ENCODE results near the gene CSAD. TPM values are rescaled to one million over a fixed set of nuclear protein-coding genes. Genes with fewer than 3 reads are reported as not detected.
A peak's percentile ranks its signal among the peaks of the same experiment; 100 is the strongest.

CSAD gene
- polyA plus RNA-seq, 5 donors: 71.4 to 117 (median 80.3) TPM

DNA sequence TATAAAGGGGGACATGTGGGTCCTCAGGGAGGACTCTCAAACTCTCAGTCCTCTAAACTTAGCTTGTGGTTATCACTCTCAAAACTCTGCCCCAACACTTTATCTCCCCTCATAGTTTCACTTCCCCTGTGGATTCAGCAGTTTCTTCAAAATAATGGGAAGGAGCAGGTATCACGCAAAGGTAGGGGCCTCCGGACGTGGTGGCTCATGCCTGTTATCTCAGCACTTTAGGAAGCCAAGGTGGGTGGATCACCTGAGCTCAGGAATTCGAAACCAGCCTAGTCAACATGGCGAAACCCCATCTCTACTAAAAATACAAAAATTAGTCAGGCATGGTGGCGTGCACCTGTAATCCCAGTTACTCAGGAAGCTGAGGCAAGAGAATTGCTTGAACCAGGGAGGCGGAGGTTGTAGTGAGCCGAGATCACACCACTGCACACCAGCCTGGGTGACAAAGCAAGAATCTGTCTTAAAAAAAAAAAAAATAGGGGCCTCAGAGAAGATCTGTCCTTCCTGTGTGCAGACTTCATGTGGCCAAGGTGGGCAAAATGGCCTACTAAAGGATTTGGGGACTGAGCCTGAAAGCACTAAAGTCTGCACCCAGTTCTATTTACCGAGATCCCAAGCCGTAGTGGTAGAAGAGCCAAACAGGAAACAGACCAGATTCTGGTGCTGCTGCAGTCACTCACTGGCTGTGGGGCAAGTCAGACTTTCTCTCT, 19.9 kb upstream of the CSAD start:
- DNase-seq: no peak

GRCh38 chr12:53200107-53200457, 19.4 kb upstream of the CSAD start:
- DNase-seq: no peak

GRCh38 chr12:53199700-53200099, 19.0 kb upstream of the CSAD start:
- no peak for DNase-seq

DNA sequence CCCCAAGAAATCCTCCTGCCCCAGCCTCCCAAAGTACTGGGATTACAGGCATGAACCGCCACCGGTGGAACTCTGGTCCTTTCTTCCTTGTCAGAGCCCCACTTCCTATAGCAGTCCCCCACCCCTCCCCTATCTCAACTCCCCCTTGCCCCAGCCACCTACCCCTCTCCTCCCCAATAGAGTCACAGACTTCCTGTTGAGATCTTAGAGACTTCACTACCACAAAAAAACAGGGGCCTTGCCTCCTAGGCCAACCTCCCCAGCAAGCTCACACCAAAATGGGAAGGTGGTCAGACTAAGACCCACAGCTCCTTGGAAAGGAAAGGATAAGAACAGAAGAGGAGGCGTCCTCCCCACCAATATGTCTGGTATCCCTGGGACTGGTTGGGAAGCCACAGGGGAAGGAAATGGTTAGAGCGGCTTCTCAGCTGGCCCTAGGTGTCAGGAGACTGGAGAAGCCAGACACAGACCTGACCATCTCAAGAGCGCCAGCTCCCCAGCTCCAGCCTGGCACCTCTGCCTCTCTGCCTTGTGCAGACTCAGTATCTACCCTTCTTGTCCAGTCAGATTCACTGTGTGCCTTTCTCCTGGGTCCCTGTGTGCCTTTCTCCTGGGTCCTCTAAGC, 17.9 kb upstream of the CSAD start:
- DNase-seq: no peak

GRCh38 chr12:53197011-53197640, 16.4 kb upstream of the CSAD start:
- DNase-seq: no peak

DNA sequence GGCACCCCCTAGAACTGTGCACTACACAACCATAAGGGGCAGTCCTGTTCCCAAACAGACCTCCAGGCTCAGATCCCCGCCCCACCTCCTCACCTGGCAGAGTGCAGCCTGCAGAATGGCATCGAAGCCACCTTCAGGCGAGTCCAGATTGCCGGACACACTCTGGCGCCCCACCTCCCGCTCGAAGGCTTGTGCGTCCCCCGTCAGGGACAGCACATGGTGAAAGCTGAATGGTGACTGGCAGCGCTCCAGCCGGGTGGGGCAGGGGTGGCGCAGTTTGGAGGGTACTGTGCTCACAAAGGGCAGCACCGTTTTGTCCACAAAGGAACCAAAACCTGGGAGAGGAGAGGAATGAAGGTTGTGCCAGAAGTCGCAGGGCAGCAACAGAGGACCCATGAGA, 15.8 kb upstream of the CSAD start:
- DNase-seq: no peak

DNA sequence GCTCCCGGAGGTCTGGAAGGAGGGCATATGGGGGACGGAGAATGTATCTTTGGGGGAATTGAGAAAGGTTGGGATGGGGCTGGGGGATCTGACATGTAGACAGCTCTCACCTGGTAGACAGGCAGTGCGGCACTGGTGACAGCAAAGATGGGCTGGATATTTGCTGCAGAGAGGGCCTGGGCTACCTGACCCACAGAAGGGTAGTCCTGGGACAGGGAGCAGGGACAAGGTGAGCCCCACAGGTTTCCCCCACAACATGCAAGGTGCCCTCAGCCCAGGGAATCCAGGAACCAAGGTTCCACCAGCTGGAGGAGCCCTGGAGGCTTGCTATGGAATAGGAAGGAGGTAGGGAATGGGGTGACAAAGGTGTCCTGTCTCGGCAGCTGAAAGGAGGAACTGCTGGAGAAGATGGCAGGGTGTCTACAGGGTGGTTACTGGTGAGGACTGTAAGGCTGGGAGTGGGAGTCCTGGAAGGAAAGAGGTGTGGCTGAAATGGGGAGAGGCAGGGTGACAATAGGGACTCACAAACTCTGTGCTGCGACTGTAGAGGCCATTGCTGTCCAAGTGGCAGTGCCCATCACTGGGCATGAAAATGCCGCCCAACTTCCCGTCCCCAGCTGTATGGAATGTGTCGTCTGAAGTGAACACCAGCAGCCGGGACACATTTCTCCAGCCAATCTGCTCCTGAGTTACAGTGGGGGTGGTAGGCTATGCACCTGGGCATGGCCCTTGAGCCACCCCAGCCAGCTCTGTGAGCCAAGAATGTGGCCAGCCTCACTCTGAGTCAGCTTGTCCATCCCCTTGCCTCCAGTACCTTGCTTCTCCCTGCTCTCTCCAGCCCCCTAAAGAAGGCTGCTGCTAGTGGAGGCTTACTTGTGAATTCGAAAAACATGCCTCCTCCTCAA, 15.0 kb upstream of the CSAD start:
- DNase-seq: no peak

- no peak for DNase-seq
Observed at GRCh38 chr12:53194973-53195372, 14.2 kb upstream of the CSAD start.

GRCh38 chr12:53193985-53194716, 13.4 kb upstream of the CSAD start:
- no peak for DNase-seq

DNA sequence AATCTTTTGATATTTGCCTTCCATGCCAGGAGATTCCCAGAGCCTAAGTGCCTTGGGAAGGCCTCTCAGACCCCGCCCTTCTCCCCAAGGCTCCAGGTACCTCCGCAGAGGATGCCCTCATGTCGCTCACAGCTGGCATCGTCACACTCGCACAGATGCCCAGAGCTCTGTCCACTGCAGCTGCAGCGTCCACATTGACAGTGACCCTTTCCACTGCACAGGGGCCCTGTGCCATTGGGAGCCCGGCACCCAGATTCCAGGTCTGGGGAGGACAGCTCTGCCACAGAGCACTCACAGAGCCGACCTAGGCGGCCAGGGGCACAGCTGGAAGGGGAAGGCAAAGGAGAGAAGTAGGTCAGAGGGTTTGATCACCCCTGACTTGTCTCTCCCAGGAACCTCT, 12.3 kb upstream of the CSAD start:
- DNase-seq: no peak

GRCh38 chr12:53192531-53193021, 11.9 kb upstream of the CSAD start:
- no peak for DNase-seq

DNA sequence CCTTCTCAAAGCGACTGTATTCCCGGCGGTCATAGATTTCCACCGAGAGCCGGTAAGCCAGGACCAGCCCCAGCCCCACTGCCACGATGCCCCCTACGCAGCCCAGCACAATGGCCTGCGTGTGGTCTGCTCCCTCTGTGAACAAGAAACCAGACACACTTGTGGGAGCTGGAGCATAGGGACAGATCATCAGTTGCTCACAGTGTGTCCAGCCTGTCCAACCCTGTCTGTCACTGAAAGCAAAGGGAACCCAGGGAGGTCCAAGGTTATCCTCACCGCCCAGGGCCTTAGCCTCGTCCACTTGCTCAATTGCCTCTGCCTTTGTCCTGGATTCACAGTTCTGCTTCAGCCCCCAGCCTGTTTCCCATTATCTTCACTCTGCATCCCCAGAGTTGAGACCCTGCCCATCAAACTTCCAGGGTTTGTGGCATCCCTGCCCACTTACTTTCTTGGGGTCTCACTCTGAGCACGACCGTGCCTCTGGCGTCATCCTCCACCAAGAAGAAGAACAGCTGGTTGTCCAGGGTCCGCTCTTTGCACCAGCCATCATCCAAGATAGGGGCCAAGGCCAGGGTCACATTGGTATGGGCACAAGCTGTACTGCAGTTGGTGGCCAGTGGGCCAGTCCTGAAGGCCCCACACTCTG, 11.3 kb upstream of the CSAD start:
- DNase-seq: no peak

GRCh38 chr12:53191096-53191884, 10.6 kb upstream of the CSAD start:
- DNase-seq: no peak

DNA sequence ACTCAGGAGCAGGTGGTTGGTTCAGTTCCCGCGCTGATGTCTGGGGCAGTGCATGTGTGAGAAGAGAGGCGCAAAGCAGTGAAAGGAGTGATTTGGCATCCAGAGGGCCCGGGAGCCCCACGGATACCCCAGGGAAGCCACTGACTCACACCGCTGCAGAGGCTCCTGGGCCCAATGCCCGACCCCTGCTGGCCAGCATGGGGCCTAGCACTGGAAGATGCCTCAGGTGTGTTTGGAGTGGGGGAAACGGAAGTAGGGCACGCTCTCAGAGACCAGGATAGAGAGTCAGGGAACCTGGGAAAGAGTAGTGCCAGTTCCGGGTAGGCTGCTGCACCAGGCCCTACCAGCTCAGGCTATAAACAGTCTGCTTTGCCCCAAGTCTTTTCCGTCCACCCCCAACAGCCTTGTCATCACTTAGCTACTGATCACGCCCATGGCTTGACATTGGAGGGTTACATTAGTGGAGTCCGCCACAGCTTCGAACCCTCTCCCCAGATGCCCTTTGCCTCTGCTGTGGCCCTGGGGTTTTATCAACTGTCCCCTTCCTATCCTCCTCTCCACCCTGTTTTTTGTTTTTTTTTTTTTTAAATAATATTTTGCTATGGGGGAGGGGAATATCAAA, 9.5 kb upstream of the CSAD start:
- peak in 1 of 2 donors; percentile 26 for DNase-seq

DNA sequence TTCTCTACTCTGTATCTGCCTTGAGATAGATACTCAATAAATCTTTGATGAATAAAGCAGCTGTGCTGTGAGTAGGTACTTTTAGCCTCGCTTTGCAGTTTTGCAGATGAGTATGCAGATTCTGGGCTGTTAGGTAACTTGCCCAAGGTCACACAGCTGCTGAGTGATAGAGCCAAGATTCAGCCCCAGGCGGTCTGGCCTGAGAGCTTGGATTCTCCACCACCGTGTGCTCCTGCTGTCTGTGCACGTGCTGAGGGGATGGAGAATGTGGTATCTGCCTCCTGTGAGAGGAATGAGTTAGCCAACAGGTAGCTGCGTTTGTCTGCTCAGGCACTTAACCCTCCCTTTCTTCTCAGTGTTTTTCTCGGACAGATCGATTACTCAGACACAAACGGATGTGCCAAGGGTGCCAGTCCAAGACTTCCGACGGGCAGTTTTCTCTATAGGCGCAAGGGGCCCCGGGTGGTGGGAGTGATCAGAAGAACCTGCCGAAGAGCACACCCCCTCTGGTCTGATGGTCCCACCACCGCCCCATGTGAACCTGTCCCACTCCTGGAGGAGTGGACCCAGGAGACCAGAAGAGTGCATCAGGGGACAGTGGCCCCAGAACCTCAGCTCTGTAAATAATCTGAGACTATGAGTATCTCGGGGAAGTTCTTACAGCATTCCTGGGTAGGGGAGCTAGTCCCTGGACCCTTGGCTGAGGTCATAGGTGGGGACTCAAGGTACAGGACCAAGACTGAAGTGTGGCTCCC, 6.6 kb upstream of the CSAD start:
- no peak for DNase-seq

DNA sequence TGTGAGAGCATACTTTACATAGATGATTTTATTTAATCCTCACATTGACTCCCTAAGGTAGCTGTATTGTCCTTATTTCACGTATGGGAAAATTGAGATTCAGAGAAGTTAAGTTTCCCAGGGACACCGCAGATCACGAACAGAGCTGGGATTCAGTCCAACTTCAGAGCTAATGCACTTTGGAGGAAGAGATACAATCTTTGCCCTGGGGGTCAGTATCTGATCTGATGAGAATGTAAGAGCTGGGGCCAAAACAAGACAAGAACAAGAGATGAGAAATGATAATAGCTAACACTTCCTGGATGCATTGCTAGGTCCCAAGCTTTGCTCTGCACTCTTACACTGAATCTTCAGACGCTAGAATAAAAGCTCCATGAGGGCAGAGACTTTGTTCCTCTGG, 6.0 kb upstream of the CSAD start:
- DNase-seq: no peak

DNA sequence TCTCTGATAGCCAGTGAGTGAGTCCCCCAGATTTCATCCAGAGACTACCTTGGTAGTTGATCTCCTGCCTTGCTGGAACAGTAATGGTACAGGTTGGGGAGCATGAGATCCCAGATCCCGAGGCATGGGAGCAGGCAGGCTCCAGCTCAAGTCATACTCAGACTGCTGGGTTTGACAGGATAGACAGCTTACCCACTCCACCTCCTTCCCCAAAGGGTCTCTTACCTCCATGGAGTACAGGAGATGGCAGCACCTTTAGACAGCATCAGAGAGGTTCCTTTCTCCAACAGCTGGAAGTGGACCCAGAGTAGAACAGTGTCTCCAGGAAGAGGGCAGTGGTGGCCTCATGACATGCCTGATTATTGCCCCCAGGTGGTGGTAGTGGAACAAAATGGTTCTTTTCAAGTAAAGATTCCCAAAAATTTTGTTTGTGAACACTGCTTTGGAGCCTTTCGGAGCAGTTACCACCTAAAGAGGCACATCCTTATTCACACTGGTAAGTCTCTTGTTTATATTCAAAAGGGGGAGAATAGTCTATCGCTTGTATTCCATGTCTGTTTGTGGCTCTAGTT, 4.9 kb upstream of the CSAD start:
- no peak for DNase-seq

DNA sequence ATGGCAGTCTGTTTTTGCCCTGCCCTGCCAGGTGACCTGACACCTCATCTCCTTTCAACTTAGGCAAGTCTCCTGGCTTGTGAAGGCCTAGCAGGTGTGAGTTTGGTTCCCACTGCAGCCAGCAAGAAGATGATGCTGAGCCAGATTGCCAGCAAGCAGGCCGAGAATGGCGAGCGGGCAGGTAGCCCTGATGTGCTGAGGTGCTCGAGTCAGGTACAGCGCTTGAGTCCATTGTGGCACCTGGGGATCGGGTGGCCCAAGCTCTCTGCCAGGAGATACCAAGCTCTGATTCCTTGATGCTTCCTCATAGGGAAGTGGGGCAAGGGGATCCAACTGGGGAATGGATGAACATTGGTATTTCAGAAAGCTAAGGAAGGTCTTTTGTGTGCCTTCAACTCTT, 4.1 kb upstream of the CSAD start:
- no peak for DNase-seq

Measured in right lung (tissue), 5 donors.